Stimulated activated CD4-positive, alpha-beta T cell treated with anti-CD3 and anti-CD28 coated beads, Interleukin-1b, Interleukin-23, amount 100 ng/mL, for 1 hour (primary cell): ENCODE data around the gene CFDP1.

Source experiments
- DNase-seq, 2 donors: peaks; one replicate each; pipeline ENCODE4 v3.0.0-alpha.2; 2020; ENCODE audit warnings: low read depth in 2 of 2

CFDP1 gene

DNA sequence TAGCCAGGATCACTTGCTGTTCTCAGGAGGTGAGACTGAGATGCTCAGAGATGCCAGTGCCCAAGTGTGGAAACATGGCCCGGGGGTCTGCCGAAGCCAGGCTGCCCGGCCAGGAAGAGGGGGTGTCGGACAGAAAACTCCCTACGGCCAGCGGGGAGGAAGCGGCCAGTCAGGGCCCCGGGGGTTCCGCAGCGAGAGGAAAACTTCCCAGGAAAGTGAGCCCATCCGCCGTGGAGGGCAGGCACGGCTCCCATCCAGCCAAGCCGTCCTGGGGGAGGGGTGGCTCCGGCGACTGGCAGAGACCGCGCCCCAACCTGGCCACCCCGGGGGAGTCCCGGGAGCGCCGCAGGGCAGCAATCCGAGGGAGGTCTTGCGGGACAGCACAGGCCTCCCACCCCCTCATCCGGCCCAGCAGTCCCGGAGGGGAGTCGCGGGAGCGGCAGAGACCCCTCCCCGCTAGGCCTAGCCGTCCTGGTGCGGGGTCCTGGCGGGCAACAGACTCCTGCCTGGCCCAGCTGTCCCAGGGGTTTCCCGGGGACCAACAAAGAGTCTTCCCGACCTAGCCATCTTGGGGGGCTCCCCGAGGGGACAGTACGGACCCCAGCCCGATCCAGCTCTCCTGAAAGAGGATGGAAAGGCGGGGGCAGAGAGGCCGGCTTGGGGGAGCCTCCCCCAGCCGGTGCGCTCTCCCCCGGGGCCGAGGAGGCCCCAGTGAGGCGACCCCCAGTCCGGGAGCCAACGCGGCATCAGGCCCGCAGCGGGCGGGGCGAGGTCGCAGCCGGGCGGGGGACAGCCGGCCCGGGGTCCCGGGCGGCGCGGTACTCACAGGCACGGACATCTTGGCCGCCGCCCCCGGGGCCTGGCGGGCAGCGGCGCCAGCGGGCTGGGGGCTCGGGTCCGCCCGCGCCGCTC, 168.0 kb downstream of the CFDP1 start:
- DNase-seq, result no peak

DNA sequence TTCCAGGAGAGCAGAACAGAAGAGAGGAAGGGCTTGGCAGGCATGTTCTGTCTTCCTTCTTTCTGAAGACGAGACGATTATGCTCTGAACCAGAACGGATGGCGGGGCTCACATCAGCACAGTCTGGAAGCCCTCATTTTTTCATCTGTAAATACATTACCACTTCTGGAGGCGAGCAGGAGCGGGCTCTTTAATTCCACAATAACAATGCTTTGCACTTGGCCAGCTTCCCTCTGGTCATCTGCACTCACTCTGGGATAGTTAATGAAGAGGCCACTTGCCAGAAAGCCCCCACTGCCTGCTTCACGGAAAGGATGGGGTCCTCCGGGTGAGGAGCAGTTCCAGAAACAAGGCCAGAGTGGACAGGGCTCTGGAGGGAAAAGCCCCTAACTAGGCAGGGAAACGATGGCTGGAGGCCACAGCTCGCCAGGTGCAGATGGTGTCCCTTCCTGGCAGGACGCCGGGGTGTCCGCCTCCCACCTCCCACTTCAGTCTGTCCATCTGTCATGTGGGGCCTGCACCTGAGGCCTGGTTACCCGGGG, 168.8 kb downstream of the CFDP1 start:
- DNase-seq, result no peak

DNA sequence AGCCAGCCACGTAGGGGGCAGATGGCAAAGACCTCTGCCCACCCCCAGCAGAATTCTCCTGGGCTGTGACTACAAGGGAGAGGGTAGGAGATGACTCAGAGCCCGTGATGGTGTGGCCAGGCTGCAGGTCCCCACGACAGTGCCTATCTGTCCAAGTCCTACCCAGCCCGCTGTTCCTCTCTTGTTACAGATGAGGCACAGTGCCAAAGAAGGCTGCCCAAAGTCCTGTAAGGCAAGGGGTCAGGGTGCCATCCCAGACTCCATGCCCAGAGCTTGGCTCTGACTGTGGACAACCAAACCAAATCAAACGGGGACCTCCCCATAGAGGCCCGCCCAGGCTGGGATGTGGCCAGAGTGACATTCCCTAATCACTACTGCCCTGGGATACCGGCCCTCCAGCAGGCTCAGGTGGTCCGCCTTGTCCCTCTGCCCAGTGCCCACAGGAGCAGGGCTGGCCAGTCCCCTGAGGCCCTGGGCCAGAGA, 169.3 kb downstream of the CFDP1 start:
- DNase-seq, result no peak

DNA sequence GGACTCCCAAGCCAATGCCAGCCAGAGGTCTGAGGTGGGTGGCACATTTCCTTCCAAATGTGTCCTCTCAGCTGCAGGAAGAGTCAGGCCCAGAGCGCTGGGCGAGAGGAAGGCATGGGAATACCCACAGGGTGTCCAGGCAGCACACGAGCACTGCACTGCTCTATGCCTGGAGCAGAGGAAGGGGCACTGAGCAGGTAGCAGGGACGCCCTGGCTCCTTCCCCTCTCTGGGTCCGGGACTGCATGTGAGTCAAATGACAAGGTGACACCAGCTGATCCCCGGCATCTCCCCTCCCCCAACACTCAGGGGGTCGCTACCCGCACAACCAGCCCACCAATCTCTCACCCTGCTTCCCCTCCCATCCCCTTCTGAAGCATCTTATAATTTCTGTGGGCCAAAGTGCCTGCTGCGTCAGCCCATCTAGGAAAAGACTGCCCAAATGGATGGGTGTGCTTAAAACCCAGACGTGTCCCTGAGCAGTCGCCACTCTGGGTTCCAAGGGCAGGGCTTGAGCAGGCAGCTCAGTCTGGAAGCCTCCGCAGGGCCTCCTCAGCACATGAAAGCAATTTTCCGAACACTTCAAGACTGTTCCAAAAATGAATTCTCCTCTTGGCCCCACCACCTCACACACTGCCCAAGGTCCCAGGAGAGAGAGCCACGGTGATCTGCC, 169.9 kb downstream of the CFDP1 start:
- no peak for DNase-seq

DNA sequence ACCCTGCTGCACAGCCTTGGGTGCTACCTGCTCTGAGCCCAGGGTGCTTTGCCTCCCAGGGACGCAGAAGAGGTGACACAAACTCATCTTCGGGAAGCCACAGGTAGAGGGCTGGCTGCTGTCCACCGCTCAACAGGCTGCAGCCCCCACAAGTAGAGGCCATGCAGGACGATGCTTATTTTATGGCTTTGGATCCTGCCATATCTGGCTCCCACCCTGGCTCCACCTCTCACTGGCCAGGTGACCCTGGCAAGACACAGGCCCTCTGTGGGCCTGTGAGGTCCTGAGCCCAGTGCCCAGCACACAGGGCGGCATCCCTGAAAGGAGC, 170.5 kb downstream of the CFDP1 start:
- no peak for DNase-seq

DNA sequence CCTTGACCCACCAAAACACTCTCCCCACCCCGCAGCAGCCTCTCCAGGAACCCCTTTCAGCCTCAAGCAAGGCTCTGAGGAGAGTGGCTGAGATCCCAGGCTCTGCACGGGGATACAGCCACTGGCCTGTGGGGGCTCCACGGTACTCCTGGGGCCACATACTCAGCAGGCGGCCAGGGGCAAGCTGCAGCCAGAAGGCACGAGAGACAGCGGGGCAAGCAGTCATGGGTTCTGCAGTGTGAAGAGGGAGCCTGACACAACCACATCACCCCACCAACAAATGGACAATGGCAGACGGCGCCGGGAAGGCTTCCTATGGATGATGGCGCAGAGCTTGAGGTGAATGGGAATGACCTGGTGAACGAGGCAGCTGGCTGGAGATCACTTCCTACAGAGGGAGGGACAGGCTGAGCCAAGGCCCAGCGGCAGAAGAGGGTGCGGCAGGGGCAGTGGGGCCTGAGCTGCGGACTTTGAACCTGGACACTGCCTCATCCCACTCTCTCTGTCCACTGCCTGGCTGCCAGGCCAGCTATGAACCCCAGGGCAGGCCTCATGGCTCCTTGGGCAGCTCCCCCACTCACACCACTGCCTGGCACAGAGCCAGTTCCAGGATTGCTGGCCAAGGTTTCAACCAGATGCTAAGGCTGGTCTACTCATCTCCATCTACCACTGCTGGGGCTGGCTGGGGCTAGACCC, 171.1 kb downstream of the CFDP1 start:
- DNase-seq, result no peak

DNA sequence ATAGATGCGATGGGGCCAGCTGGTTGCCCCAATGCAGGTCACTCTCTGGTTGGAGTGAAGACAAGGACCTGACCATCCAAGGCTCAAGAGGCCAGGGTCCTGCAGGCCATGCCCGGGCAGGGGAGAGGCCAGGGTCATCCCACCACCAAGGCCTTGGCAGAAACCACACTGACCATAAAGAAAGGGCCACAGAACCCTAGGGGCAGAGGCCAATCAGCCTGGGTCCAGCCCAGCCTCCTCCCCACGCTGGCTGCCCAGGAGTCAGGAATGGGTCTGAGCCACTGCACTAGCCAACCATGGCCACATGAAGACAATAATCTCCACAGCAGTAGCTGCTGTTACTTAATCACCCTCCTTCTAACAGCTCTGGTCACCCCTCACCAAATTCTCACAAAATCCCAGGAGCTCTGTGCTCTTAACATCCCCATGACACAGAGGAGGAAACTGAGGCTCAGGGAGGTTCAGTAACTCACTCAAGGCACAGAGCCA, 171.7 kb downstream of the CFDP1 start:
- DNase-seq, result no peak

DNA sequence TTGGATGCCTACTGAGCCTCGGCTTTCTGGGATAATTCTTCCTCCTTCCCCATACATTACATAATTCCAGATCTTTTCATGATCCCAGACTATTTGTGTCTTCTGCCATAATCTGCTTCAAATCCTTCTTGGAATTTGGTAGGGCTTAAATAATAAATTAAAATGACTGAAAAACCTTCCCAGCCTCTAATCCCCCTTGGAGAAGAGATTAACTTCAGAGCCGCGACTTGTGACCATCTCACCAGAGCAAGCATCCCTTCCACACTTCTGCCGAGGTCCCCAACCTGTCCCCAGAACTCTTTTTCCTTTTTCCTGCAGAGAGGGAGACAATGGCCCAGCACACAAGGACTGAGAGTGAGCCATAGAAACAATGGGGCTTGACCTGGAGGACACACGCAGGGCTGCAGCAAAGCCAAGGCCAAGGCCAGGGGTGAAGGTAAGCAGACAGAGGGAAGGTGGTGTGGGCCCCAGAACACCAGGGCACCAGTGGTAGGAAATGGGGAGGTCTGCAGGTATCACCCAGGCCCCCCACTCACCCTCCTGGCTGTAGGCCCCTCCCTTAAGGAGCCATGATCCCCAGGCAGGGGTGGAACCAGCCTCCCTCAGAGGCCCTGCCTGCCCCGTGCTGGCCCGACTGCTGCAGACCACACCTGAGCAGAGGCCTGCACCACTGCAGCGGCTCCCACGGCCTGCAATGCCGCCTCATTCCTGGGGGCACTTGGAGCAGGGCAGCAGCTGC, 172.3 kb downstream of the CFDP1 start:
- no peak for DNase-seq

DNA sequence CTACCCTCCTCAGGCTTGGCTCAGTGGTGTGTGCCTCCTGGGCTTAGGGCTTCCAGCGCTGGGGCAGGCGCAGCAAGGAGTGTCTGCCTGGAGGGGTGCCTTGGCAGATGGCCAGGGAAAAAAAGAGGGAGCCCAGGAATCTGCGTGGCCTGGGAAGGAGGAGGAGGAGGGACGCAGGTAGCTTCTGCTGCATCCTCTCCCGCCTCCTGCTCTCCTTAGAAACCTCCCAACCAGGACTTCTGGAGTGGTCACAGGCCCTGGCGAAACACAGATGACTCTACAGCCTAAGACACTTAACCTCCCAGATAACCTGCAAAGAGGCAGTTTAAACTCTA, 174.5 kb downstream of the CFDP1 start:
- no peak for DNase-seq

DNA sequence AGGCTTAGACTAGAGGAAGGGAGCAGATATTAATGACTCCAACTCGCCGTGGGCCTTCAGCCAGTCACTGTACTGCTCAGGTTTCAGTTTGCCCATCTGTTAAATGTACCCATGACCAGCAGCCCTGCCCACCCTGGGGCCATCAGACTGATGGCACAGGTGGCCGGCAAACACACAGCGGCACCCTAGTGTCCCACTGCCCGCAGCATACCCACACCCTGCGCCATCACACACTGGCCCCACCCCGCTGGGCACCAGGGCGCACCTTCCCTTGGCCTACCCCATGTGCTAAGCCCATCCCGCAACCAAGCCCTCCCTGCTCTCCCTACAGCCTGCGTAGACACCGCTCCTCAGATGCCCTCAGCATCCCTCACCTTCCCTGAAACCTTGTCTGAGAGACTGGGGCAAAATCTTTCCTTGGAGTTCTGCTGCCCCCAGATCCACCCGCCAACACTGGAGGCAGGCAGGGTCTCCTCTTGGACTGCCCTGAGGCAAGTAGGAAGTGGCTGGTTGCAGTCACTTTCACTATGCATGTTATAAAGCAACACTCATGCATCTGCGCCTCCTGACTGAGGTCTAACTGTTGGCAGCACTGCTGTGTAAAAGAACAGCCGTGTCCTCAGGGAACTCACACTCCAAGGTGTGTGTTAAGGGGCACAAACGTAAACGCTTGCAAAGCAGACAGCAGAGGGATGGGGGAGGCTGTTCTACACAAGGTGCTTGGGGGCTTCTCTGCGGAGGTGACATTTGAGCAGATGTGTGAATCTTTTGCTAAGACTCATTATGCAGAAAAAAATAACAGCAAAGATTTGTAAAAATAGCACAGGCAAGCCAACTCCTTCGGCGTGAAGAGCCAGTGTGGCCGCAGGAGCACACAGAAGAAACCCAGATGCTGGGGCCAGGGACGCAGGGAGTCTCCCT, 175.2 kb downstream of the CFDP1 start:
- DNase-seq, result no peak

DNA sequence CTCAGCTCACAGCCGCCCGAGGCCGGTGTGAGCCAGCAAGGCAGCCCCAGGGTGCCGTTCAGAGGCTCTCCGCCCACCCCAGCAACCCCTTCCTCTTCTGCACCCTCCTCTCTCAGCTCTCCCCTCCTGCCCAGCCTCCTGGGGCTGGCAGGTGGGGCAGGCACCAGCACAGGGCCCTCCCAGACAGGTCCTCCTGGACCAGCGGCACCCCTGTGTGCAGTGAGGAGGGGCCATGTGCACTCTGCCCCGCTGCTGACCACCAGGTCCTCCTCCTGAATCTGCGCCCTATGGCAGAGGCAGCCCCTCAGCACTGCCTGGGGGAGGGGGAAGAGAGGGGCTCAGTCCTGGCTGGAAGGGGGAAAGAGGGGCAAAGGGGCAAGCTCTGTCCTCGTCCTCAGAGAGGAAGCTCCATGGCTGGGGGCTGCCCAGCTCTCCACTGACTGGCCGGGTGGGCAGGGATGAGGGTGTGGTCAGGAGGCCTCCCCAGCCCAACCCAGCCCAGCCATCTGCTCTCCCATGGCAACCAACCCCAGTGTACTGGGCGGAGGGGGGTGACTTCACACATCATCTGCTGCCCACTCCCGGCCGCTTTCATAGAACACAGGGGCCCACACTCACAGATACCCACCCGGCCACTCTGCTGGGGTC, 176.5 kb downstream of the CFDP1 start:
- DNase-seq, result no peak

DNA sequence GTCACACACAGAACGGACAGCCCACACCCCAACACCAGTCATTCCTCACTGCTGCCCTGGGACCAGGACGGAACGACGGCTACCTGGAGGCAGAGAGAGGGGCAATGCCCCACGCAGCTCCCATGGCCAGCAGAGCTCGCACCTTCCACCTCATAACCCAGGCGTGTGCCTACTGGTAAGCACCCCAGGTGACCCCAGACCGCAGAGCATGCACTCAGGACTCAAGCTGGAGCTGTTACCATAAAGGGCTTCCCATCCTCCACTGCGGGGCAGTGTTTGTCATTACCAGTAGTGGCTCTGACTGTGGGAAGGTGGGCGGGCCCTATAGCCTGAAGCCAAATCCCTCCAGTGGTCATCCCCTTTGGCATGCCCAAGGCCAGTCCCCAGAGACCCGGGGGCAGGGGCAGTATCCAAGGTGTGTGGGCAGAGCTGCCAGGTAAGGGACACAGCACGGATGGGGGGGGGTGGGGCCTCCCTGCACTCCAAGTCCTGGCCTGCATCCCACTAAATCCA, 177.2 kb downstream of the CFDP1 start:
- no peak for DNase-seq

DNA sequence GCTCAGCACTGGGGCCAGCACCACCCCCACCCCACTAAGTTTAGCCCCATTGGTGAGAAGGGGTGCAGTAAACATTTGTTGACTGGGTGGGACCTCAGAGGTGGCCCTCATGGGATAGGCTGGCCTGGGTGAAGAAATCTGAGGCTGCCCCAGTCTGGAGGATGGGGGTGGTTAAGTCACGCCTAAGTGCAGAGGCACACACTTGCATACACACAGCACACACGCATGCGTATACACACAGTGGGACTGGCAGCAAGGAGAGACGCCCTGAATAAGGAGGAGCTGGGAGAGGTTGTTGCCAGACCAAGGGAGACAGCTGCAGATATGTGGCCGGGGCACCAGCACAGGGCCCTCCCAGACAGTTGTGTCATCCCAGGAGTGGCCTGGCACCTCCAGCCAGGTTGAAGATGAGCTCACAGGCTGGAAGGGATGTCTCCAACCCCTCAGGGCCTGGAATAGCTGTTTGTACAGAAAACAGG, 178.9 kb downstream of the CFDP1 start:
- DNase-seq, result no peak

DNA sequence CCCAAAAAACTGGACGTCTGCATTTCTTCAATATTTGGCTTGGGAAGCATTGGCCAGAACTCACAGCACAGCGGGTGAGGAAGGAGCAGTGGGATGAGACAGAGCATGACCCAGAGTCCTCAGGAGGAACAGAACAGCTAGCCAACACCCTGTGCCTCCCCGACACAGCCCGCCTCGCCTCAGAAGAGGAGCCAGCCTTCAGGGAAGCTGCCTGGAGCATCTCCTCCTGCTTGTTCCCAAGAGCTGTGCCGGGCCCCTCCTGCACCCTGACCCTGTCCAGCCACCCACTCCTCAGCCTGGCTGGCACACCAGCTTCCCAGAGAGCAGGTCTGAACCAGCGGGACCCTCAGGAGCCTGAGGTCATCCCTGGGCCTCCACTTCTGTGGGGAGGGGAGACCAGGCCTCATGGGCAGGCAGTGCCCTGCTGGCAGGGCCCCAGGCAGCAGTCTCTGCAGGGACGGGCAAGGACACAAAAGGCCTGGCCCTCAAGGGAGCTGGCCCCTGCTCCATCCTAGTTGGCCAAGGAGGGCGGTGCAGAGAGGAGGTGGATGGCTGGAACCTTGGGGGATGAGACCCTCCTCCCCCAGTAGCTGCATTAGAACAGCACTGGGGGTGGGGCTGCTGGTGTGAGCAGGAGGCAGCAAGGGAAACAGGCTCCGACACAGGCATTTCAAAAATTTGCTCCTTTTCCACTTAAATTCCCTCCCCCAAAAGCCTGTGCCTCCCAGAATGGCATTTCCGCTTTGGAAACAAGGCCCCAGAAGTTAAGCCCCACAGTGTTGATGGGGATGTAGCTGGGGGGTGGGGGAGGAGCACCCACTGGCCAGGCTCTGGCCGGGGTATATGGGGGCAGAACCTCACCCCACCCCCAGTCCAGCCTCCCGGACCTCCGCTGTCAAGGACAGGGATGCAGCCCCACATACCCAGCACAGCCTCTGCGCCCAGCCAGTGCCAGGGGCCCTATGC, 180.1 kb downstream of the CFDP1 start:
- no peak for DNase-seq

DNA sequence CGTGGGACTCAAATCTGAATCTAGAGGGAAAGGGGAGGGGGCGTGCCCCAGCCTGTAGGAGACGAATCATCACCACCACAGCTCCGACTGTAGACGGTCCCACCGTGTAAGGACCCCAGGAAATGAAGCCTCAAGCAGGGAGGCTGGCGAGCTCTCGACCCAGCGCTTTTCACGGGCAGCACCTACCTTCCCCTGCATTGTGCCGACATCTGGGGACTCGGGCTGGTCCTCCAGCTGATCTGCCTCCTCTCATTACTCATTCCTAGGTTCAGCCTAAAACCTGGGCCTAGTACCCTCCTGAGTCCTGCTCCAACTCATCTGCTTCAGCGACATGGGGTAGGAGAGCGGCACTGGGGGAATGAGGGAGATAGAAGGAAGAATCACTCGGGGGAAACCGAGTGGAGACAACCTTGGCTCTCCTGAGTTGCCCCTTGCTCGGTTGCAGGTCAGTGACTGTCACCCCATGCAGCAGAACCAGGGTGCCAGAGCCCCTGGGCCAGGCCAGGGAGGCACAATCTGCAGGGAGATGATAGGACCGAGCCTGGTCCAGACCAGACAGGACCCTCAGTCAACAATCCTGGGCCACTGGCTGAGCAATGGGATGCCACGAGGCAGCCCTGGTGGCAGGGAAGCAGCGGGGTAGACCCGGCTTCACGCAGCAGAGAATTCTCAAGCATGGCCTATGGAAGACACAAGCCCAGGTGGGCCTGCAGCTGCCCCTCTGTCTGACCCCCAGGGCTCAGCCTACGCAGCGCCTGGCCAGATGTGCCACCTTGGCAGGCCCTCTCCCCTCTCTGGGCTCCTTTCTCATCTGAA, 181.0 kb downstream of the CFDP1 start:
- no peak for DNase-seq

DNA sequence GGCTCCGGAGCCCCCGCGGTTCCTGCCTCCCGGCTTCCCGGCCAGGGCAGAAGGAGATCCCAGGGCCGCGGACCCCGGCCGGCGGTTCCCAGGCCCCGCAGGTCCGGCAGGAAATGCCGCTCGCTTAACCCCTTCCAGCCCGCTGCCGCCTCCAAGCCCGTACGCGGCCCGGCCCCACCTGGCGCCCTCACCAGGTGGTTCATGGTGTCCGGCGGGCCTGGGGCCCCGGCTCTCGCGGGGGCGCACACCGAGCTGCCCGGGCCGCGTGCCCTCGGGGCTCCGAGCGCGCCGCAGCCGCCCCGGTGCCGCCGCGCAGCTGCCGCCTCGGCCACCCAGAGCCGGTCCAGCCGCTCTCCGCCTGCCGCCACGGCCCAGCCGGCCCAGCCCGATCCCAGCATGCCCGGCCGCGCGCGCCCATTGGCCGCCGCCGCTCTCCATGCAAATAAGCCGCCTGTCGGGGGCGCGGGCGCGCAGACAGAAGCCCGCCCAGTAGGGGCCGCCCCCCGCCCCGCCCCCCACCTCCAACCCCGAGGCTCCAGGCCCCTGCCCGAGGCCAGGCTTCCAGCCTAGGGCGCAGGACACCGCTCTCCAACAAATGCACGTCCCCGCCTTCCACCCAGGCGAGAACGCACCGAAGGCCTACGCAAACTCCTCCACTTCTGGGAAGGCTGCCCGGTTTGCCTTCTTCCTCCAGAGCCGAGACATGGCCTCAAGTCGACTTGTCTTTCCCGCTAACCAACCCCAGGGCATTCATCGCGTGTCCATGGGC, 181.8 kb downstream of the CFDP1 start, which contains the start of gene BCAR1:
TSS of gene BCAR1 (minus strand) at position 345 of the 769 bp plus-strand sequence. CDS start at position 203, 142 bp downstream.
- no peak for DNase-seq
